Stimulated activated CD4-positive, alpha-beta T cell treated with anti-CD3 and anti-CD28 coated beads, Interleukin-15, amount 100 ng/mL, for 48 hours (primary cell): ENCODE data around the gene PAOX.
"Not testable (repeated sequence)": the region's sequence is repeated elsewhere in the genome, so short reads cannot be mapped to it uniquely, and the experiment has no call there.

ENCODE experiments used
- DNase-seq, 2 donors: peaks; one replicate each; pipeline ENCODE4 v3.0.0-alpha.2; 2020; ENCODE audit warnings: low read depth in 2 of 2

Gene PAOX

GRCh38 chr10:133364645-133365431 is 14.2 kb upstream of the PAOX start:
- no peak for DNase-seq

GRCh38 chr10:133365461-133366129 is 13.5 kb upstream of the PAOX start:
- DNase-seq = no peak

GRCh38 chr10:133366130-133366478 is 13.0 kb upstream of the PAOX start:
- no peak for DNase-seq

GRCh38 chr10:133366751-133367150 is 12.3 kb upstream of the PAOX start:
- DNase-seq = no peak

GRCh38 chr10:133367461-133367860 is 11.6 kb upstream of the PAOX start:
- DNase-seq = not testable (repeated sequence)

GRCh38 chr10:133368153-133368552 is 10.9 kb upstream of the PAOX start:
- no peak for DNase-seq

- DNase-seq = no peak
Observed at GRCh38 chr10:133370030-133370786, 8.9 kb upstream of the PAOX start.

- DNase-seq = no peak
Observed at GRCh38 chr10:133372507-133372906, 6.6 kb upstream of the PAOX start.

GRCh38 chr10:133373174-133374090 is 5.6 kb upstream of the PAOX start, which contains the start of gene ECHS1:
Gene ECHS1 (minus strand): TSS chr10:133373354. CDS start chr10:133373333, 21 bp downstream.
- peak; percentile 84 to 95 for DNase-seq

GRCh38 chr10:133375357-133376115 is 3.5 kb upstream of the PAOX start:
- no peak for DNase-seq

GRCh38 chr10:133376183-133376582 is 2.9 kb upstream of the PAOX start:
- not testable (repeated sequence) for DNase-seq

- DNase-seq = no peak
Observed at GRCh38 chr10:133377025-133377817, 1.8 kb upstream of the PAOX start.

GRCh38 chr10:133377818-133378250 is 1.2 kb upstream of the PAOX start:
- DNase-seq = no peak

- DNase-seq = no peak
Observed at GRCh38 chr10:133378251-133379096, 588 bp upstream of the PAOX start.

GRCh38 chr10:133379801-133380666 is 972 bp downstream of the PAOX start:
- DNase-seq = no peak

- no peak for DNase-seq
Observed at GRCh38 chr10:133381036-133381435, 2.0 kb downstream of the PAOX start.

- no peak for DNase-seq
Observed at GRCh38 chr10:133383551-133383950, 4.5 kb downstream of the PAOX start.

- no peak for DNase-seq
Observed at GRCh38 chr10:133384071-133384470, 5.0 kb downstream of the PAOX start.
